PC-9 (cell line): ENCODE data around the gene PDE7B. TPM values are rescaled to one million over a fixed set of nuclear protein-coding genes. Genes with fewer than 3 reads are reported as not detected.
A peak's percentile ranks its signal among the peaks of the same experiment; 100 is the strongest.

Experiments used
- BruUV-seq: library from RNA; stranded (reverse); fragments of 400-500 nt; replicated peaks from 2 replicates; lab custom pipeline; 2021; lab: Mats Ljungman, UMichigan
- CTCF ChIA-PET: fragments of 300-600 bp; sonication (Branson Sonifier 250); formaldehyde crosslinking; loops from one replicate; lab custom pipeline; 2022; ENCODE audit warnings: antibody characterized with exemption; lab: Charles Lee
- POLR2A ChIA-PET: fragments of 300-600 bp; sonication (Branson Sonifier 250); formaldehyde crosslinking; loops from one replicate; lab custom pipeline; 2022; ENCODE audit warnings: antibody characterized with exemption; ENCODE audit not compliant: unreplicated experiment; lab: Charles Lee
- DNase-seq, 2 experiments: peaks; one replicate each; pipeline versions ENCODE4 v3.0.0 to v3.0.0-alpha.2; 2015 to 2022; ENCODE audit warnings: mixed read lengths in 1 of 2
- H2AFZ ChIP-seq: fragments of 200-600 bp; sonication (generic); 2 replicates; pipeline ENCODE4 v1.8.1; 2017; ENCODE audit warnings: antibody characterized with exemption
- H3F3A ChIP-seq: fragments of 200-600 bp; sonication (generic); 2 replicates; pipeline ENCODE4 v1.8.1; 2017; ENCODE audit warnings: antibody characterized with exemption, mild to moderate bottlenecking, low read depth; ENCODE audit not compliant: insufficient read depth
- H3K27ac ChIP-seq: fragments of 200-600 bp; sonication (generic); 2 replicates; pipeline ENCODE4 v1.6.1; 2016; ENCODE audit warnings: mixed run types
- H3K27me3 ChIP-seq: fragments of 200-600 bp; sonication (generic); 2 replicates; pipeline ENCODE4 v1.6.1; 2016; ENCODE audit warnings: low read depth, mixed run types; ENCODE audit not compliant: insufficient read depth
- H3K36me3 ChIP-seq: fragments of 200-600 bp; sonication (generic); 2 replicates; pipeline ENCODE4 v1.6.1; 2016; ENCODE audit warnings: low read depth, mixed run types
- H3K4me1 ChIP-seq: fragments of 200-600 bp; sonication (generic); replicated peaks from 2 replicates; pipeline ENCODE4 v1.6.1; 2016; ENCODE audit warnings: mixed run types; ENCODE audit not compliant: insufficient read depth
- H3K4me2 ChIP-seq: fragments of 200-600 bp; sonication (generic); 2 replicates; pipeline ENCODE4 v1.6.1; 2017; ENCODE audit warnings: mixed run types
- H3K4me3 ChIP-seq: fragments of 200-600 bp; sonication (generic); 2 replicates; pipeline ENCODE4 v1.6.1; 2016; ENCODE audit warnings: mixed run types
- H3K79me2 ChIP-seq: fragments of 200-600 bp; sonication (generic); 2 replicates; pipeline ENCODE4 v1.6.1; 2017; ENCODE audit warnings: low read depth, mixed run types
- H3K9me2 ChIP-seq: fragments of 200-600 bp; sonication (generic); 2 replicates; pipeline ENCODE4 v1.8.1; 2017; ENCODE audit warnings: mild to moderate bottlenecking; ENCODE audit not compliant: insufficient read depth
- H3K9me3 ChIP-seq: fragments of 200-600 bp; sonication (generic); 2 replicates; pipeline ENCODE4 v1.8.1; 2016; ENCODE audit warnings: low read depth; ENCODE audit not compliant: insufficient read depth
- H4K20me1 ChIP-seq: fragments of 200-600 bp; sonication (generic); 2 replicates; pipeline ENCODE4 v1.8.1; 2017; ENCODE audit not compliant: insufficient read depth
- EZH2 ChIP-seq: fragments of 200-600 bp; sonication (generic); IDR thresholded peaks from 2 replicates; pipeline ENCODE4 v1.8.0; 2017; ENCODE audit warnings: antibody characterized with exemption, low read depth
- intact Hi-C: fragments of 100-400 bp; cut with micrococcal nuclease; formaldehyde crosslinking; loops from one replicate; pipeline ENCODE4 v1.10.0; 2022; ENCODE audit not compliant: unreplicated experiment
- total RNA-seq: library from RNA; stranded (reverse); gene quantifications from 2 replicates; pipeline ENCODE4 v1.2.3, GENCODE V29; 2021
- TF ChIP-seq, protein P1 (sequence below): fragments of 200-600 bp; sonication (generic); conservative IDR thresholded peaks from 2 replicates; pipeline ENCODE4 v1.6.1; 2017; ENCODE audit warnings: mixed run types, antibody characterized with exemption, mild to moderate bottlenecking, moderate library complexity

Gene PDE7B
- total RNA-seq, 1 experiment from 2014 or later: 0.31 TPM

DNA sequence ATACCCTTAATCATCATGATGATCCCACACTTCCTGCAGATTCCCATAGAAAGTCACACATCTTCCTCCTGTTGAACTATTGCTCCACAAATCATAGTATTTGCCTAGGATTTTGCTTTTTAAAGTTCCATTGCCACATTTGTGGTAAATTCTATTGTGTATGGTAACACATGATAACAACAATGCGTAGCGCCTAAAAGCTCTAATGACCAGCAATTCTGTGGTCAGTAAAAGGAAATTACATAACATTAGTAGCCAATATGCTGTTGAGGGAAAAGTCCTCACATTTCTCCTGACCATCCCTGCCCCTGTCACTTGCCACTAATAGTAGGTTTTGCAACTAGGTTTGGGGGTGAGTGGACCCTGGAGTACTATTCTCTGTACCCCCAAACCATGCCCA lies 31.8 kb upstream of the PDE7B start:
- no peak overlapping the region for H2AFZ ChIP-seq
- no peak overlapping the region for H3K4me3 ChIP-seq
- no peaks in the 10 kb centered on the region for H3K36me3 ChIP-seq
- DNase-seq: no peak
- H3K9me3 ChIP-seq: no peaks in the 10 kb centered on the region
- POLR2A ChIA-PET: no interaction called here
- H3F3A ChIP-seq: no peaks in the 10 kb centered on the region
- no peaks in the 10 kb centered on the region for H3K9me2 ChIP-seq
- H3K79me2 ChIP-seq: no peaks in the 10 kb centered on the region
- intact Hi-C loops: no loop called here
- H3K4me1 ChIP-seq: no peaks in the 10 kb centered on the region
- CTCF ChIA-PET: no interaction called here
- no peaks in the 10 kb centered on the region for H4K20me1 ChIP-seq
- no peak for TF ChIP-seq EZH2
- H3K27ac ChIP-seq: no peak overlapping the region
- H3K27me3 ChIP-seq: no peaks in the 10 kb centered on the region
- BruUV-seq: no TSS peak
- H3K4me2 ChIP-seq: no peak overlapping the region

DNA sequence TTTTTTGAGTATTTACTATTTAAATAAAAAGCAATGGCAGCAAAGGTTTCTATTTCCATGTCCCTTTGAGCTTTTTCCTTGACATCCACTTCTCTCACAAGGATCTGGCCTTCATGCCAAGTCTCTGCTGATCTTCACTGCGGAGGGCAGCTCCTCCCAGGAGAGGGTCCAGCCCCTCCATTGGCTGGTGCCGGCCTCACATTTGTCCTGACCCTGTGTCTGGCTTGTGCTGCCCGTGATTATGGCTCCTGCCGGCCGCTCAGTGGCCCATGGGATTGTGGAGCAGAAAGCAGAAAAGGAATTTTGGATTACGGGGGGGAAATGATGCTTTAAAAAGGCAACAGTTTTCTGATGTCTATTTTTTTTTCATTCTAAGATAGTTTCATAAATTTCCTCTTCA lies 31.2 kb upstream of the PDE7B start:
- no peak overlapping the region for H3K27ac ChIP-seq
- H3K4me2 ChIP-seq: no peak overlapping the region
- DNase-seq: no peak
- no peaks in the 10 kb centered on the region for H3K79me2 ChIP-seq
- TF ChIP-seq, protein P1, sequence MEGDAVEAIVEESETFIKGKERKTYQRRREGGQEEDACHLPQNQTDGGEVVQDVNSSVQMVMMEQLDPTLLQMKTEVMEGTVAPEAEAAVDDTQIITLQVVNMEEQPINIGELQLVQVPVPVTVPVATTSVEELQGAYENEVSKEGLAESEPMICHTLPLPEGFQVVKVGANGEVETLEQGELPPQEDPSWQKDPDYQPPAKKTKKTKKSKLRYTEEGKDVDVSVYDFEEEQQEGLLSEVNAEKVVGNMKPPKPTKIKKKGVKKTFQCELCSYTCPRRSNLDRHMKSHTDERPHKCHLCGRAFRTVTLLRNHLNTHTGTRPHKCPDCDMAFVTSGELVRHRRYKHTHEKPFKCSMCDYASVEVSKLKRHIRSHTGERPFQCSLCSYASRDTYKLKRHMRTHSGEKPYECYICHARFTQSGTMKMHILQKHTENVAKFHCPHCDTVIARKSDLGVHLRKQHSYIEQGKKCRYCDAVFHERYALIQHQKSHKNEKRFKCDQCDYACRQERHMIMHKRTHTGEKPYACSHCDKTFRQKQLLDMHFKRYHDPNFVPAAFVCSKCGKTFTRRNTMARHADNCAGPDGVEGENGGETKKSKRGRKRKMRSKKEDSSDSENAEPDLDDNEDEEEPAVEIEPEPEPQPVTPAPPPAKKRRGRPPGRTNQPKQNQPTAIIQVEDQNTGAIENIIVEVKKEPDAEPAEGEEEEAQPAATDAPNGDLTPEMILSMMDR: no peak
- no peak for TF ChIP-seq EZH2
- intact Hi-C loops: no loop called here
- CTCF ChIA-PET: no interaction called here
- no peak overlapping the region for H3K4me3 ChIP-seq
- H4K20me1 ChIP-seq: no peaks in the 10 kb centered on the region
- 0 out of 2 replicates have a peak overlapping the region, but pooled peaks have one; percentile 21 for H2AFZ ChIP-seq
- no peaks in the 10 kb centered on the region for H3K4me1 ChIP-seq
- H3K9me3 ChIP-seq: no peaks in the 10 kb centered on the region
- no peaks in the 10 kb centered on the region for H3F3A ChIP-seq
- no peaks in the 10 kb centered on the region for H3K36me3 ChIP-seq
- H3K27me3 ChIP-seq: no peaks in the 10 kb centered on the region
- no peaks in the 10 kb centered on the region for H3K9me2 ChIP-seq
- no TSS peak for BruUV-seq
- POLR2A ChIA-PET: no interaction called here

DNA sequence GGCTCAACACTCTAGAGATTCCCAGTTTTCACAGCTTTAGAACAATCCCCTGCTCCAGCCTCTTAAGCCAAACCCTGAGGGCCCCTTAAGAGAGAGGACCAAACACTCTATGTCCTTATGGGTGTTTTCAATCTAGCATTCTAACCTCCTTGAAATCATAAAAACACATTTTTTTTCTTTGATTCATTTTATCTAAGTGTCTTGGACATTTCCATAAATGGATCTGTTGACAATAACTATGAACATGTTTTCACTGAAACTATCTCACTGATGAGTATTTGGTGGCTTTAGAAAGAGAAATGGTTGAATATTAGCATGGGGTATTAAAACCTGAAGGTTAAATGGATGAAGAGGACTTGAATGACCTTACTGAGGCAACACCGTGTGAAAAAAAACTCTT lies 27.6 kb upstream of the PDE7B start:
- CTCF ChIA-PET: no interaction called here
- no peak overlapping the region for H3K4me2 ChIP-seq

More for the DNA sequence above, 27.6 kb upstream of the PDE7B start:
- Histone ChIP-seq H3K79me2 (no peaks in the 10 kb centered on the region), H4K20me1 (no peaks in the 10 kb centered on the region), H3K9me3 (no peaks in the 10 kb centered on the region), H3K4me1 (no peaks in the 10 kb centered on the region), H2AFZ (no peak overlapping the region), H3K27me3 (no peaks in the 10 kb centered on the region), H3F3A (no peaks in the 10 kb centered on the region), H3K9me2 (0 out of 2 replicates have a peak, but pooled peaks cover 3% of the 10 kb centered on the region), H3K27ac (no peak overlapping the region), H3K4me3 (no peak overlapping the region), H3K36me3 (no peaks in the 10 kb centered on the region)
- intact Hi-C loops: no loop called here
- TF ChIP-seq, protein P1: no peak
- no peak for TF ChIP-seq EZH2
- DNase-seq: no peak
- no TSS peak for BruUV-seq
- POLR2A ChIA-PET: no interaction called here
